GM23248 (cell line): ENCODE measurements around the gene MAPK8IP3.

Experiments
- EZH2 ChIP-seq: fragments of 200-600 bp; sonication (generic); IDR thresholded peaks from 2 replicates; pipeline ENCODE4 v1.6.1; 2018; ENCODE audit warnings: antibody characterized with exemption, mild to moderate bottlenecking; ENCODE audit not compliant: insufficient read depth, poor library complexity, severe bottlenecking
- EZH2phosphoT487 ChIP-seq: fragments of 200-600 bp; sonication (generic); IDR thresholded peaks from 2 replicates; pipeline ENCODE4 v1.6.1; 2018; ENCODE audit warnings: antibody characterized with exemption, moderate library complexity, mild to moderate bottlenecking, low read depth; ENCODE audit not compliant: insufficient read depth

DNA sequence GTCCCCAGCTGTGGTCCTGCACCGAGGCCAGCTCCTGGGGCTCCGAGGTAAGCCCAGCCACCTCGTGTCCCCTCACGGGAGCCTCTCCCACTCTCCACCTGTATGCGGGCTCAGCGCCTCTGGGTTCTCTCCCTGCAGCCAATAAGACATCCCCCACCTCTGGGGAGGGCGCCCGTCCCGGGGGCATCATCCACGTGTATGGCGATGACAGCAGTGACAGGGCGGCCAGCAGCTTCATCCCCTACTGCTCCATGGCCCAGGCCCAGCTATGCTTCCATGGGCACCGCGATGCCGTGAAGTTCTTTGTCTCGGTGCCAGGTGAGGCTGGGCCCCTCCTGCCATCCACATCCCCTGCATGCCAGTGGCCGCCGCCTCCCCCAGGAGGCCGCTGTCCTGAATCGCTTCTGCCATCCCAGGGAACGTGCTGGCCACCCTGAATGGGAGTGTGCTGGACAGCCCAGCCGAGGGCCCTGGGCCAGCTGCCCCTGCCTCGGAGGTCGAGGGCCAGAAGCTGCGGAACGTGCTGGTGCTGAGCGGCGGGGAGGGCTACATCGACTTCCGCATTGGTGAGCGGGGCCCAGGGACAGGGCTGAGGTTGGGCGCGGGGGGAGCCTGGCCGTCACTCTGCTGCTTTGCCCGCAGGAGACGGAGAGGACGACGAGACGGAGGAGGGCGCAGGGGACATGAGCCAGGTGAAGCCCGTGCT is 62.2 kb downstream of the MAPK8IP3 start:
- TF ChIP-seq EZH2phosphoT487: no peak
- no peak for TF ChIP-seq EZH2
